Measurements from ENCODE around the gene SETD7.
A peak's percentile ranks its signal among the peaks of the same experiment; 100 is the strongest.

The SETD7 gene

DNA sequence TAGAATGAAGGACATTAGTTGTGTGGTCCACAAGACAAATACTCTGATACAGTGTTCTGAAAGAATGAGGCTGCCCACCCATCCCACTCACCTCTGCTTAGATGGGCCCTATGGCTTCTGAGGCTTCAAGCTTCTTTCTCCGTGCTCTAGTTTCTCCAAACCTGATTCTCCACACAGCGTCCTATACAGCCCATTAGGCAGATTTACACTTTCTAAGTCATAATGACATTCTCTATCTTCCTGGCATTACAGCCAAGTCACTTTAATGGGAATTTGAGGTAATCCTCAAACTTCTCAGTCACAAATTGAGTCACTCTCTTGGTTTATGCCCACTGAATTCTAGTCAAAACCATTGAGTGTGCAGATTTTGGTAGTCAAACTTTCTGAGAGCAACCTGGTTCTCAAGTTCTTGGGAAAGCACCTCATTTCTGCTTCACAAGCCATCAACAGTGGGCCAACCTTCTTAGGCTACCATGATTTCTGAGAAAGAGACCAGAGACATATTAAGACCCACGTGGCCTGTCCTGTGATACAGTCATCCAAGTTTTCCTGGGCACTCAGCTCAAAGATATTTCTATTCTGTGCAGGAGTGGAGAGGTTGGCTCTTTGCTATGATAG is 6.2 kb upstream of the SETD7 start:
- TF ChIP-seq, protein P1, sequence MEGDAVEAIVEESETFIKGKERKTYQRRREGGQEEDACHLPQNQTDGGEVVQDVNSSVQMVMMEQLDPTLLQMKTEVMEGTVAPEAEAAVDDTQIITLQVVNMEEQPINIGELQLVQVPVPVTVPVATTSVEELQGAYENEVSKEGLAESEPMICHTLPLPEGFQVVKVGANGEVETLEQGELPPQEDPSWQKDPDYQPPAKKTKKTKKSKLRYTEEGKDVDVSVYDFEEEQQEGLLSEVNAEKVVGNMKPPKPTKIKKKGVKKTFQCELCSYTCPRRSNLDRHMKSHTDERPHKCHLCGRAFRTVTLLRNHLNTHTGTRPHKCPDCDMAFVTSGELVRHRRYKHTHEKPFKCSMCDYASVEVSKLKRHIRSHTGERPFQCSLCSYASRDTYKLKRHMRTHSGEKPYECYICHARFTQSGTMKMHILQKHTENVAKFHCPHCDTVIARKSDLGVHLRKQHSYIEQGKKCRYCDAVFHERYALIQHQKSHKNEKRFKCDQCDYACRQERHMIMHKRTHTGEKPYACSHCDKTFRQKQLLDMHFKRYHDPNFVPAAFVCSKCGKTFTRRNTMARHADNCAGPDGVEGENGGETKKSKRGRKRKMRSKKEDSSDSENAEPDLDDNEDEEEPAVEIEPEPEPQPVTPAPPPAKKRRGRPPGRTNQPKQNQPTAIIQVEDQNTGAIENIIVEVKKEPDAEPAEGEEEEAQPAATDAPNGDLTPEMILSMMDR (conservative IDR thresholded peaks at IDR 0.05; ENCODE audit: low read length), result no peak
- no peak overlapping the region for H3K4me3 ChIP-seq (ENCODE audit: low read length)
- no peak for DNase-seq (ENCODE audit: low read depth)

GRCh38 chr4:139560406-139561104 is 4.5 kb upstream of the SETD7 start:
- peak; percentile 49 for DNase-seq (ENCODE audit: low read depth)
- H3K4me3 ChIP-seq (ENCODE audit: low read length), result no peak overlapping the region
- TF ChIP-seq, protein P1 (conservative IDR thresholded peaks at IDR 0.05; ENCODE audit: low read length), result no peak

GRCh38 chr4:139559687-139560086 is 3.7 kb upstream of the SETD7 start:
- TF ChIP-seq, protein P1 (conservative IDR thresholded peaks at IDR 0.05; ENCODE audit: low read length), result no peak
- no peak overlapping the region for H3K4me3 ChIP-seq (ENCODE audit: low read length)
- DNase-seq (ENCODE audit: low read depth), result no peak

GRCh38 chr4:139559089-139559479 is 3.1 kb upstream of the SETD7 start:
- H3K4me3 ChIP-seq (ENCODE audit: low read length), result no peak overlapping the region
- no peak for DNase-seq (ENCODE audit: low read depth)
- TF ChIP-seq, protein P1 (conservative IDR thresholded peaks at IDR 0.05; ENCODE audit: low read length), result no peak

DNA sequence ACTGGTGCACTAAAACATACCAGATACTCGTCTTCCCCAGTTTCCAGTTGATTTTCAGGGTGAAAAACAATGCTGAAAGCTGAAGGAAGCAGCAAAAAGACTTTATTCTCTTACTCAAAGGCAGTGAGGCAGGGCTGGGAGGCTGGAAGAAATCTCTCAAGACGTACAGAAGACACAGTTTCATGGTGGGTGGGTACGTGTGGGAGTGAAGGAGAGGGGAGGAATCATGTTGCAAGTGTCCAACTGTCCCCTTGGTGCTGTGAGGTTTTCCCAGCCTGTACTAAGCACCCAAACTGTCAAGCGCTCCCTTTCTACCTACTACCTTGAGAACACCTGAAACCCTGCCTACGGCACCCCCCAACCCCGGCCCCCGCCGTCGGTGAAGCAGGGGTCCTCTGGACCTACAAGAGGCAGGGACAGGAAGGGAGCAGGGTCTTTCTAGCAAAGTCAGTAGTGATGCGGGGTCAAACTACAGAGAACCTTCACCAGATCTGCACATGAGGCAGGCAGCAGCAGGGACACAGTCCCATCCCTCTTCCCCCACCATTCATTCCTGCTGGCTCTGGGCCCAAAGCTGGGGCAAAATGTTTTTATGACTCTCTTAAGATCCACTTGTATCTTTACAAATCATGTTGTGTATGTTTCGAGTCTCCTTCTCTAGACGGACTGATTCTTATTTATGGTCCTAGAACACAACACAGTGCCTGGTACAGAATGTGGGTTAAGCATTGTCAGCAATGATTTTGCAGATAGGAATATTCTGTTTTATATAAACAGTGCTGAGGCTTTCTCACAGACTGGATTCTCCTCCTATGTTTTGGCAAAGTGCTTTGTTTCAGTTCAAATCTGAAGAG is 2.4 kb upstream of the SETD7 start:
- DNase-seq (ENCODE audit: low read depth), result no peak
- no peak overlapping the region for H3K4me3 ChIP-seq (ENCODE audit: low read length)
- TF ChIP-seq, protein P1 (conservative IDR thresholded peaks at IDR 0.05; ENCODE audit: low read length), result no peak

- H3K4me3 ChIP-seq (ENCODE audit: low read length), result peak overlapping the region; percentile 88
- no peak for DNase-seq (ENCODE audit: low read depth)
- TF ChIP-seq, protein P1 (conservative IDR thresholded peaks at IDR 0.05; ENCODE audit: low read length), result no peak
These were observed 1.6 kb upstream of the SETD7 start for GRCh38 chr4:139557556-139558110.

Data from AG10803 (cell line).